ACC112 (cell line): ENCODE data around the gene DHFR2.

Source experiments
- H2AFZ ChIP-seq: fragments of 200-600 bp; sonication (generic); one replicate; pipeline ENCODE4 v1.6.0; 2017; ENCODE audit warnings: antibody characterized with exemption, low read length; ENCODE audit not compliant: unreplicated experiment
- H3K27ac ChIP-seq: fragments of 200-600 bp; sonication (generic); 2 replicates; pipeline ENCODE4 v1.5.1; 2014; ENCODE audit warnings: low read depth, mild to moderate bottlenecking, antibody characterized with exemption, low read length, moderate library complexity
- H3K27me3 ChIP-seq: fragments of 200-600 bp; sonication (generic); 2 replicates; pipeline ENCODE4 v1.6.1; 2014; ENCODE audit warnings: mild to moderate bottlenecking, antibody characterized with exemption, low read length, moderate library complexity, mixed read lengths; ENCODE audit not compliant: insufficient read depth
- H3K36me3 ChIP-seq: fragments of 200-600 bp; sonication (generic); 2 replicates; pipeline ENCODE4 v1.6.1; 2016; ENCODE audit warnings: mild to moderate bottlenecking, antibody characterized with exemption, low read length, moderate library complexity, mixed read lengths; ENCODE audit not compliant: insufficient read depth
- H3K4me1 ChIP-seq: fragments of 200-600 bp; sonication (generic); one replicate; pipeline ENCODE4 v1.6.1; 2016; ENCODE audit warnings: low read length, mixed read lengths; ENCODE audit not compliant: insufficient read depth, unreplicated experiment, control insufficient read depth
- H3K4me3 ChIP-seq: fragments of 200-600 bp; sonication (generic); 2 replicates; pipeline ENCODE4 v1.5.1; 2014; ENCODE audit warnings: mild to moderate bottlenecking, low read depth, low read length
- H3K79me2 ChIP-seq: fragments of 200-600 bp; sonication (generic); one replicate; pipeline ENCODE4 v1.6.0; 2016; ENCODE audit warnings: low read length; ENCODE audit not compliant: control insufficient read depth, unreplicated experiment, insufficient read depth

DHFR2 gene

DNA sequence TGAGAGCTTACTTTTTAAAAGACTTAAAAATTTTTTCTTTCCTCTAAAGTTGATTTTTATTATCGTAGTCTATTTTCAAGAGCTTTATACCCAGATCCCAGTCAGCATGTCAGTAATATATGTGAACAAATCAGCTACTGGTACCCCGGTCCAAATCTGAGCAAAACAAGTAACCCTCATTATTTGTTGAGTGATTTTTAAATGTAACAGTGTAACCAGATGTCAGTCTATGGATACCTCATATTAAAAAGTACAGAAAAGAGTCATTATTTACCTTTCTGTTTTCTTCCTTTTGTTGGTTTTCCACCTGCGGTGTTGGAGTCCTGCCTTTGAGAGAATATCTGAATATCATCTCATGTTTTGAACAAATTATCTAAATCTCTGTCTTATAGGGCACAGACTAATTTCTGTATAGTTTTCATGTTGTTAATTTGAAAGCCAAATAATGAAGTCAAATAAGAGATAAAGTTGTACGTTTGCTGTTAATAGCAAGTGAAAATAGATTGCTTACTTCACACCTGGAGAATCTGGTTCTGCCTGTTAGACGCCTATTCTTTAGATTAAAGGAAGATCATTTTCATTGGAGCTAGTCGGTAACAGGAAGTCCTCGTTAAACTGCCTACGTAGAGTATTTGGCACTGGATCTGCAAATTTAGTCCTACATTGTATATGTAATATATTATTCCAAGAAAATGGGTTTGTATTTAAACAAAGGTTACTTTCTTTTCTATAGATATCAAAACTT, 34.5 kb downstream of the DHFR2 start, which contains the start of gene STX19:
STX19 (minus strand) TSS at position 505 of the 745 bp plus-strand sequence. CDS start 13,328 bp downstream, outside the sequence.
- Histone ChIP-seq H3K79me2 (no peaks in the 10 kb centered on the region), H3K27ac (no peak within 1 kb of the TSS), H2AFZ (no peak within 1 kb of the TSS), H3K27me3 (no peaks in the 10 kb centered on the region), H3K4me3 (no peak within 1 kb of the TSS), H3K4me1 (no peaks in the 10 kb centered on the region), H3K36me3 (no peaks in the 10 kb centered on the region; the same call in 1 of the 2 replicates)

DNA sequence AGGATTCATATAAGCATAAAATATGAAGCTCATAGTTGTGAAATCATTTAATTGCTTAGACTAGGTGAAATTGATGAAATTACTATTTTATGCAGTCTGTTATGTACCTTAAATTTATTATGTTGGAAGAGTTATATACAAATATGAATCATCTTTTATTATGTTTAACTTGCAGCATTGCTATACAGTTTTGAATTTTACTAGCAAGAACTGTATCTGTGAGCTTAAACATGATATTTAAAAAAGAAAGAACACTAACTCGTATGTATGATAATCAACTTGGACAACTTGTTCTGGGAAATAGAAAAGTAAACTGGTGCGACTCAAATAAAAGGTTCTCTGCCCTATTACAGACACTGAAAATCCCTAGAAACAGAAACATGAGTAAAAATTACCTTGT, 36.1 kb downstream of the DHFR2 start:
- no peak overlapping the region for H3K27ac ChIP-seq
- no peaks in the 10 kb centered on the region; the same call in 1 of the 2 replicates for H3K36me3 ChIP-seq
- H3K4me3 ChIP-seq: no peak overlapping the region
- H3K79me2 ChIP-seq: no peaks in the 10 kb centered on the region
- H3K4me1 ChIP-seq: no peaks in the 10 kb centered on the region
- no peak overlapping the region for H2AFZ ChIP-seq
- no peaks in the 10 kb centered on the region for H3K27me3 ChIP-seq

DNA sequence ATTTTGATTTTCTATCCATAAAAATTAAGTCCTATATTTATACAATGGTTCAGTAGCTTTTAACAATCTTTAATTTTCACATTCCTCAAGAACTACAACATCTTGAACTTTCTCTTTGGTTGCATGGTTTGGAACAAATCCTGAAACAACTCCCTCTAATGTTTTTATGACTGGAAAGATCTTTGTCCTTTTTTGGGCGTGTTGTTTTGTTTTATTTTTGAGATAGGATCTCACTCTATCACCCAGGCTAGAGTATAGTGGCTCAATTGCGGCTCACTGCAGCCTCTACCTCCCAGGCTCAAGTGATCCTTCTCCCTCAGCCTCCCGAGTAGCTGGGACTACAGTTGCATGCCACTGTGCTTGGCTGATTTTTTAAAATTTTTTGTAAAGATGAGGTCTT, 38.3 kb downstream of the DHFR2 start:
- H3K36me3 ChIP-seq: no peaks in the 10 kb centered on the region; the same call in 1 of the 2 replicates
- no peak overlapping the region for H3K27ac ChIP-seq
- H3K4me3 ChIP-seq: no peak overlapping the region
- H3K27me3 ChIP-seq: no peaks in the 10 kb centered on the region
- H3K4me1 ChIP-seq: no peaks in the 10 kb centered on the region
- no peak overlapping the region for H2AFZ ChIP-seq
- H3K79me2 ChIP-seq: no peaks in the 10 kb centered on the region

DNA sequence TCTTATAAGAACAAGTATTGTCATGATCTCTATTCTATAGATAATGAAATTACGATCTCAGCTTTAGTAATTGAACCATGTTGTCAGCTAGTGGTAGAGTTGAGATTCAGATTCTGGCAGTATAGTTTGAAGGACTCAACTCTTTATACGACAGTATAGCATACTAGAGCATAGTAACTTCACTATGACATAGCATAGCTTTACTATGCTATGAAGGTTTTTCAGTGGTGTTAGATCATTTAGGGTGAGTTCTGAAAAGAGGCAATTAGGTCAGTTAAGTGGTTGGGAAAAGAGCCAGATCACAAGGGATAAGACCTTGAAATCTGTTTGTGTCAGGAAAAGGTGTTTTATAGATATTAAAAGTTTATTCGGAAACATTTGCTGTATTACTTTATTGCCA, 42.4 kb downstream of the DHFR2 start:
- Histone ChIP-seq H3K4me1 (no peaks in the 10 kb centered on the region), H3K4me3 (no peak overlapping the region), H3K27ac (no peak overlapping the region), H3K27me3 (no peaks in the 10 kb centered on the region), H3K36me3 (no peaks in the 10 kb centered on the region), H2AFZ (no peak overlapping the region), H3K79me2 (no peaks in the 10 kb centered on the region)

DNA sequence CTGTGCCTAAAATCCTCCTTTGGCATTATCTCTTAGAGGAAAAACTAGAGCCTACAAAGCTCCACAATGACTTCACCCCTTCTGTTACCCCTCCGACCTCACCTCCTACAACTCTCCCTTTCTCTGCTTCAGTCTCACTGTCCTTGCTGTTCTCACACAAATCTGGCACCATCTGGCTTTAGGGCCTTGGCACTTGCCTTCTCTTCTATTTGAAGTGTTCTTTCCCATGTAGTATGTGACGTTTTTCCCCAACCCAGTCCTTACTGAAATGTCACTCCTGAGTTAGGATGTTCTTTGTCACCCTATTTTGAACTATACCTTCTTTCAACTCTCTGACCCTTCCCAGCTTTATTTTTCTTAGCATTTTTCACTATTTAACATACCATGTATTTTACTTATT, 43.1 kb downstream of the DHFR2 start:
- no peaks in the 10 kb centered on the region for H3K4me1 ChIP-seq
- H3K27ac ChIP-seq: no peak overlapping the region
- H3K79me2 ChIP-seq: no peaks in the 10 kb centered on the region
- no peak overlapping the region for H2AFZ ChIP-seq
- no peaks in the 10 kb centered on the region for H3K27me3 ChIP-seq
- H3K4me3 ChIP-seq: no peak overlapping the region
- H3K36me3 ChIP-seq: no peaks in the 10 kb centered on the region

DNA sequence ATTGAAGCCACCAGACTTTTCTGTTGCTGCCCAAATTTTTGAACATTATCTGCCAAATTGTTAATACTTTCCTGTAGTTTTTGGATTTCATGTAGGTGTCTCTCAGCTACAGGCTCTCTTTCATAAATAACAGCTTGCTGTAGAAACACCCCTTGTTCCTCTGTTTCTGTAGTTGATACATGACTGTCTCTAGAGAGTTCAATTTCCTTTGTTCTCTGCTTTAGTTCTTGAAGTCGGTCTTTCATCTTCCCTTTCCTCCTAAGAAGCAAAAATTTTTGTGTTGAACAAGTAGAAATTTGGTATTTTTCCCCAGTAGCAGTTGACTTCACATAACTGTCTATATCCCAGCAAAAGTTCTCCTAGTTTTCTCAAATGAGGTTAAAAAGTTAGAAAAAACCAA, 47.7 kb downstream of the DHFR2 start:
- Histone ChIP-seq H3K36me3 (peaks cover 2% of the 10 kb centered on the region; the same call in 1 of the 2 replicates), H3K4me3 (no peak overlapping the region), H2AFZ (no peak overlapping the region), H3K79me2 (no peaks in the 10 kb centered on the region), H3K27me3 (no peaks in the 10 kb centered on the region), H3K27ac (no peak overlapping the region), H3K4me1 (no peaks in the 10 kb centered on the region)

DNA sequence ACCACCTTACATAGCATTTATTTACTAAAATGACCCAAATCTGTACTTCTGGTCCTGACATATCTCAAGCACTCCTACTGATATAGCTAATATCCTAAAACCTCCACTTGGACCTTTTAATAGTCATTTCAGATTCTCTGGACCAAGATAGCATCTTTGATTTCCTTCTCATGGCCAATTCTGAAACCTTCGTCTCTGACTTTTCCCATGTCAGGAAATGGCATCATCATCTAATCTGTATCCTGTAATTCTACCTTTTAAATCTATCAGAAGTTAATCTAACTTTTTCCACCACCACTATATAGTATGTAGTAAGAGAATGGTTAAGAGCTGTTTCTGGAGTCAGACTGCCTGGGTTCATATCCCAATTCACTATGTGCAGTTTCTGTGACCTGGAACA, 50.5 kb downstream of the DHFR2 start:
- Histone ChIP-seq H3K79me2 (no peaks in the 10 kb centered on the region), H3K27ac (no peak overlapping the region), H3K27me3 (no peaks in the 10 kb centered on the region), H3K4me3 (no peak overlapping the region), H2AFZ (no peak overlapping the region), H3K4me1 (no peaks in the 10 kb centered on the region), H3K36me3 (peaks cover 2% of the 10 kb centered on the region; the same call in 1 of the 2 replicates)

DNA sequence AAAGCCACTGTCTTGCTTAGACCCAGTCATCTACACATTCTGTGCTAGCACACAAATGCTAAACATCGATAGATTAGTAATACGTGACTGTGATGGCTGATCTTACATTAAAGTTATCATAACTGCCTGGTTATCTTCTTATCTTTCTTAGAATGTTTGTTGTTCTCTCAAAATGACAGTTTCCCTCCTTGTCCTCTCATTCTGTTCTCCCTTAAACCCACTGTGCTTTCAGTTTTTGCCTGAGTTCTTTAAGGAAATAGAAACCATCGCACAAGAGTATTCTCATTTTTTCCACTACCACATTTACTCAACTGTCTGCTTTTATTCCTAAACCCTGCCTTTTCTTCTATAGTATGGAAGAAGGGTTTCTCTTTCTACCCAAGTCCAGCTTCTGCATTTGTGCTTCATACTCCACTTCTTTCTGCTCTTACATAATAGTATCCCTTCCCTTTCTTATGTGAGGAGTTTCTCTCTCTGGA, 51.4 kb downstream of the DHFR2 start:
- no peak overlapping the region for H3K27ac ChIP-seq
- H3K4me1 ChIP-seq: no peaks in the 10 kb centered on the region
- H2AFZ ChIP-seq: no peak overlapping the region
- no peaks in the 10 kb centered on the region for H3K27me3 ChIP-seq
- H3K36me3 ChIP-seq: peaks cover 2% of the 10 kb centered on the region; the same call in 1 of the 2 replicates
- no peak overlapping the region for H3K4me3 ChIP-seq
- no peaks in the 10 kb centered on the region for H3K79me2 ChIP-seq

DNA sequence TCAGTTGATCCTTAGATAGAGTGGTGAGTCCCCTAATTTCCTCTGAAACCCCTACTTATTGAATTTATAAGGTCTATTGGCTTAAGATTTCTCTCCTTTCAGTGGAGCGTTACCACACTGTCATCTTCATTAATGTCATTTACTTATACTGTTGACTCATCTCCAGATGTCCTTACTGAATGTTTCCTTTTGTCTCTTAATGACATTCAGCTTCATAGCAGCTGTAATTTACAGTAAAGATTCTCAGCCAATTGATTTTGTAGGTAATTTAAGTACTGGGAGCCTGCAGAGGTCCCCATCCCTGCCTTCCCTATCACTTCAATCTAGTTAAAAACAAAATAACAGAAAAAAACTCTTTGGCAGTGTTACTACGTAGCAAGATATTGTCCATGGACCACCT, 53.1 kb downstream of the DHFR2 start:
- Histone ChIP-seq H3K36me3 (peaks cover 2% of the 10 kb centered on the region; the same call in 1 of the 2 replicates), H3K27me3 (no peaks in the 10 kb centered on the region), H3K4me3 (no peak overlapping the region), H3K27ac (no peak overlapping the region), H3K79me2 (no peaks in the 10 kb centered on the region), H3K4me1 (no peaks in the 10 kb centered on the region), H2AFZ (no peak overlapping the region)

DNA sequence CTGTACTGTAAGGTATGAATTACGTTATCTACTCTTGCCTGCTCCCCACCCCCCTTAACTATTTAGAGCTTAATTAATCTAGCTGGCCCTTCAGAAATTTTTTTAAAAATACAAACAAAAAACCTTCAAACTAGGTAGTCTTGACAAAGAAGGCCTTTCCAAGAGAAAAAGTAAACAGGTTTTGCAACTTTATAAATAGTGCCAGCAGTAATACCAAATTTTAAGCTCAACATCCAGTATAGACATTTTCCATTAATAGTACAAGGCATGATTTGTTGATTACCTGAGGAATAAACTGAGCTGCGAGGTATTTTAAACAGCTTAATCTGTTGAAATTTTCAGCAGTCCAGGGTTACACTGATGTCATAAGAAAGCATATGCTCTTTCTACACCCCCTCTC, 54.5 kb downstream of the DHFR2 start:
- Histone ChIP-seq H3K27ac (no peak overlapping the region), H3K79me2 (no peaks in the 10 kb centered on the region), H2AFZ (no peak overlapping the region), H3K4me1 (no peaks in the 10 kb centered on the region), H3K27me3 (no peaks in the 10 kb centered on the region), H3K36me3 (no peaks in the 10 kb centered on the region), H3K4me3 (no peak overlapping the region)
